GM23338 (cell line): Measurements from ENCODE around the gene SELENOV. TPM values are rescaled to one million over a fixed set of nuclear protein-coding genes. Genes with fewer than 3 reads are reported as not detected.

Experiments used
- ATAC-seq: fragments of 200-7000 bp; cut with Tn5 transposase; 3 replicates; pipeline ENCODE4 v1.9.1; 2020
- DNase-seq: peaks from one replicate; pipeline ENCODE4 v3.0.0-alpha.2; 2015; ENCODE audit warnings: low spot score
- H2AFZ ChIP-seq: fragments of 200-600 bp; sonication (generic); 2 replicates; pipeline ENCODE4 v1.8.0; 2016; ENCODE audit warnings: antibody characterized with exemption, mild to moderate bottlenecking, moderate library complexity
- H3F3A ChIP-seq: fragments of 200-600 bp; sonication (generic); replicated peaks from 2 replicates; pipeline ENCODE4 v1.8.0; 2017; ENCODE audit warnings: antibody characterized with exemption, mixed run types, low read depth
- H3K27ac ChIP-seq: fragments of 200-600 bp; sonication (generic); 2 replicates; pipeline ENCODE4 v1.6.1; 2016; ENCODE audit warnings: low read depth
- H3K27me3 ChIP-seq: fragments of 200-600 bp; sonication (generic); 2 replicates; pipeline ENCODE4 v1.8.0; 2016; ENCODE audit warnings: mild to moderate bottlenecking, mixed run types, moderate library complexity; ENCODE audit not compliant: insufficient read depth
- H3K36me3 ChIP-seq: fragments of 200-600 bp; sonication (generic); 2 replicates; pipeline ENCODE4 v1.8.0; 2016; ENCODE audit warnings: mild to moderate bottlenecking; ENCODE audit not compliant: insufficient read depth
- H3K4me1 ChIP-seq: fragments of 200-600 bp; sonication (generic); 2 replicates; pipeline ENCODE4 v1.8.0; 2016; ENCODE audit warnings: mild to moderate bottlenecking, moderate library complexity; ENCODE audit not compliant: insufficient read depth
- H3K4me2 ChIP-seq: fragments of 200-600 bp; sonication (generic); 2 replicates; pipeline ENCODE4 v1.7.1; 2017; ENCODE audit warnings: mixed run types
- H3K4me3 ChIP-seq: fragments of 200-600 bp; sonication (generic); 2 replicates; pipeline ENCODE4 v1.6.1; 2016; ENCODE audit warnings: mixed run types
- H3K79me2 ChIP-seq: fragments of 200-600 bp; sonication (generic); replicated peaks from 2 replicates; pipeline ENCODE4 v1.8.0; 2017; ENCODE audit warnings: mild to moderate bottlenecking; ENCODE audit not compliant: insufficient read depth
- H3K9me2 ChIP-seq: fragments of 200-600 bp; sonication (generic); 2 replicates; pipeline ENCODE4 v1.8.0; 2017; ENCODE audit not compliant: insufficient read depth
- H4K20me1 ChIP-seq: fragments of 200-600 bp; sonication (generic); replicated peaks from 2 replicates; pipeline ENCODE4 v1.8.0; 2017; ENCODE audit warnings: mild to moderate bottlenecking; ENCODE audit not compliant: insufficient read depth
- H3K27ac Mint-ChIP-seq: 2 replicates; pipeline ENCODE4 v1.8.0; 2020; ENCODE audit warnings: inconsistent platforms, mild to moderate bottlenecking, moderate library complexity, mixed read lengths
- H3K27me3 Mint-ChIP-seq: 3 replicates; pipeline ENCODE4 v1.8.0; 2022; ENCODE audit warnings: low read depth, mild to moderate bottlenecking, moderate library complexity, mixed read lengths, inconsistent platforms; ENCODE audit not compliant: insufficient read depth, poor library complexity
- H3K36me3 Mint-ChIP-seq: 3 replicates; pipeline ENCODE4 v1.8.0; 2021; ENCODE audit warnings: low read depth, mild to moderate bottlenecking, inconsistent platforms, moderate library complexity, mixed read lengths
- H3K4me1 Mint-ChIP-seq: 3 replicates; pipeline ENCODE4 v1.8.0; 2020; ENCODE audit warnings: mild to moderate bottlenecking, inconsistent platforms, mixed read lengths
- H3K4me3 Mint-ChIP-seq: 3 replicates; pipeline ENCODE4 v1.8.0; 2021; ENCODE audit warnings: moderate library complexity, mild to moderate bottlenecking, inconsistent platforms, mixed read lengths
- H3K9me3 Mint-ChIP-seq: 3 replicates; pipeline ENCODE4 v1.8.0; 2020; ENCODE audit warnings: moderate library complexity, mild to moderate bottlenecking, inconsistent platforms, mixed read lengths
- CREB1 ChIP-seq: fragments of 250-450 bp; sonication (Bioruptor Pico); IDR thresholded peaks from 2 replicates; pipeline ENCODE4 v1.5.0; 2020; ENCODE audit warnings: low read depth, mild to moderate bottlenecking, moderate library complexity
- EZH2phosphoT487 ChIP-seq: fragments of 200-600 bp; sonication (generic); IDR thresholded peaks from one replicate; pipeline ENCODE4 v1.8.1; 2018; ENCODE audit warnings: antibody characterized with exemption; ENCODE audit not compliant: unreplicated experiment
- NANOG ChIP-seq: IDR thresholded peaks from 2 replicates; pipeline ENCODE4 v1.6.1; 2016; ENCODE audit warnings: antibody characterized with exemption, borderline replicate concordance
- POLR2AphosphoS5 ChIP-seq: IDR thresholded peaks from 2 replicates; pipeline ENCODE4 v1.6.1; 2016; ENCODE audit warnings: antibody characterized with exemption, low read depth
- REST ChIP-seq: IDR thresholded peaks from one replicate; pipeline ENCODE4 v1.6.1; 2018; ENCODE audit warnings: antibody characterized with exemption; ENCODE audit not compliant: unreplicated experiment
- STAT1 ChIP-seq: IDR thresholded peaks from one replicate; pipeline ENCODE4 v1.6.1; 2016; ENCODE audit warnings: antibody characterized with exemption; ENCODE audit not compliant: unreplicated experiment
- ZNF114 ChIP-seq: fragments of 250-450 bp; sonication (Bioruptor Pico); IDR thresholded peaks from 2 replicates; pipeline ENCODE4 v1.5.0; 2020; ENCODE audit warnings: mild to moderate bottlenecking, moderate library complexity
- ZNF331 ChIP-seq: fragments of 250-450 bp; sonication (Bioruptor Pico); IDR thresholded peaks from 2 replicates; pipeline ENCODE4 v1.5.0; 2020; ENCODE audit warnings: low read depth, mild to moderate bottlenecking, moderate library complexity
- polyA plus RNA-seq: library from polyadenylated mRNA; unstranded; fragments of >200 nt; fragmentation: Nextera tagmentation; extraction: Ambion mirVana; gene quantifications from 2 replicates; pipeline ENCODE4 v1.2.1, GENCODE V29; 2016
- total RNA-seq: library from RNA; depleted of rRNA; stranded (reverse); fragments of >200 nt; shearing (Covaris generic); gene quantifications from 2 replicates; pipeline ENCODE4 v1.2.3, GENCODE V29; 2014
- TF ChIP-seq, protein P1 (sequence below), 2 experiments: fragments of 200-600 bp in 1 of 2; sonication (generic) in 1 of 2; conservative IDR thresholded peaks; 2 replicates each; pipeline versions ENCODE4 v1.5.1 to v1.6.1; 2016 to 2017; ENCODE audit warnings: antibody characterized with exemption in 2 of 2, low read depth in 2 of 2, mild to moderate bottlenecking in 2 of 2, moderate library complexity in 1 of 2
- TF ChIP-seq, protein P2 (sequence below): fragments of 250-450 bp; sonication (Bioruptor Pico); IDR thresholded peaks from 2 replicates; pipeline ENCODE4 v1.5.0; 2020; ENCODE audit warnings: mild to moderate bottlenecking, moderate library complexity
- TF ChIP-seq, protein P3 (sequence below): IDR thresholded peaks from 2 replicates; pipeline ENCODE4 v1.6.1; 2016; ENCODE audit warnings: antibody characterized with exemption

SELENOV gene
- total and polyA plus RNA-seq, 2 experiments from 2014 or later = 8.0 to 8.7 TPM

- TF ChIP-seq, protein P1, sequence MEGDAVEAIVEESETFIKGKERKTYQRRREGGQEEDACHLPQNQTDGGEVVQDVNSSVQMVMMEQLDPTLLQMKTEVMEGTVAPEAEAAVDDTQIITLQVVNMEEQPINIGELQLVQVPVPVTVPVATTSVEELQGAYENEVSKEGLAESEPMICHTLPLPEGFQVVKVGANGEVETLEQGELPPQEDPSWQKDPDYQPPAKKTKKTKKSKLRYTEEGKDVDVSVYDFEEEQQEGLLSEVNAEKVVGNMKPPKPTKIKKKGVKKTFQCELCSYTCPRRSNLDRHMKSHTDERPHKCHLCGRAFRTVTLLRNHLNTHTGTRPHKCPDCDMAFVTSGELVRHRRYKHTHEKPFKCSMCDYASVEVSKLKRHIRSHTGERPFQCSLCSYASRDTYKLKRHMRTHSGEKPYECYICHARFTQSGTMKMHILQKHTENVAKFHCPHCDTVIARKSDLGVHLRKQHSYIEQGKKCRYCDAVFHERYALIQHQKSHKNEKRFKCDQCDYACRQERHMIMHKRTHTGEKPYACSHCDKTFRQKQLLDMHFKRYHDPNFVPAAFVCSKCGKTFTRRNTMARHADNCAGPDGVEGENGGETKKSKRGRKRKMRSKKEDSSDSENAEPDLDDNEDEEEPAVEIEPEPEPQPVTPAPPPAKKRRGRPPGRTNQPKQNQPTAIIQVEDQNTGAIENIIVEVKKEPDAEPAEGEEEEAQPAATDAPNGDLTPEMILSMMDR (conservative IDR thresholded peaks at IDR 0.05; ENCODE audit: low read depth in 2 of 2) = no peak
Measured at GRCh38 chr19:39500543-39500942, 14.4 kb upstream of the SELENOV start (continued).

- H3K4me2 ChIP-seq = no peak overlapping the region
- no peak overlapping the region for H3K4me3 ChIP-seq
- H3K4me1 ChIP-seq = peaks cover 11% of the 10 kb centered on the region; the same call in 1 of the 2 replicates
- ATAC-seq (no peak), DNase-seq (no peak)
- H3K27me3 ChIP-seq = peaks cover 94% of the 10 kb centered on the region
- Mint-ChIP-seq H3K27ac (no peak overlapping the region), H3K36me3 (peaks cover 17% of the 10 kb centered on the region), H3K4me1 (peaks cover 15% of the 10 kb centered on the region), H3K9me3 (peaks cover 23% of the 10 kb centered on the region), H3K27me3 (peaks cover 85% of the 10 kb centered on the region), H3K4me3 (no peak overlapping the region)
- H4K20me1 ChIP-seq = no peaks in the 10 kb centered on the region
- H3K79me2 ChIP-seq = no peaks in the 10 kb centered on the region
- H2AFZ ChIP-seq = no peak overlapping the region
- H3K9me2 ChIP-seq = 0 out of 2 replicates have a peak, but pooled peaks cover 7% of the 10 kb centered on the region
- H3F3A ChIP-seq = peaks cover 10% of the 10 kb centered on the region
- H3K27ac ChIP-seq = no peak overlapping the region
- H3K36me3 ChIP-seq = no peaks in the 10 kb centered on the region
- TF ChIP-seq CREB1 (CRISPR knock-in tag) (no peak), ZNF114 (CRISPR knock-in tag) (no peak), REST (no peak), ZNF331 (CRISPR knock-in tag) (no peak), STAT1 (no peak), NANOG (no peak), EZH2phosphoT487 (no peak), POLR2AphosphoS5 (no peak)
- TF ChIP-seq, protein P2, sequence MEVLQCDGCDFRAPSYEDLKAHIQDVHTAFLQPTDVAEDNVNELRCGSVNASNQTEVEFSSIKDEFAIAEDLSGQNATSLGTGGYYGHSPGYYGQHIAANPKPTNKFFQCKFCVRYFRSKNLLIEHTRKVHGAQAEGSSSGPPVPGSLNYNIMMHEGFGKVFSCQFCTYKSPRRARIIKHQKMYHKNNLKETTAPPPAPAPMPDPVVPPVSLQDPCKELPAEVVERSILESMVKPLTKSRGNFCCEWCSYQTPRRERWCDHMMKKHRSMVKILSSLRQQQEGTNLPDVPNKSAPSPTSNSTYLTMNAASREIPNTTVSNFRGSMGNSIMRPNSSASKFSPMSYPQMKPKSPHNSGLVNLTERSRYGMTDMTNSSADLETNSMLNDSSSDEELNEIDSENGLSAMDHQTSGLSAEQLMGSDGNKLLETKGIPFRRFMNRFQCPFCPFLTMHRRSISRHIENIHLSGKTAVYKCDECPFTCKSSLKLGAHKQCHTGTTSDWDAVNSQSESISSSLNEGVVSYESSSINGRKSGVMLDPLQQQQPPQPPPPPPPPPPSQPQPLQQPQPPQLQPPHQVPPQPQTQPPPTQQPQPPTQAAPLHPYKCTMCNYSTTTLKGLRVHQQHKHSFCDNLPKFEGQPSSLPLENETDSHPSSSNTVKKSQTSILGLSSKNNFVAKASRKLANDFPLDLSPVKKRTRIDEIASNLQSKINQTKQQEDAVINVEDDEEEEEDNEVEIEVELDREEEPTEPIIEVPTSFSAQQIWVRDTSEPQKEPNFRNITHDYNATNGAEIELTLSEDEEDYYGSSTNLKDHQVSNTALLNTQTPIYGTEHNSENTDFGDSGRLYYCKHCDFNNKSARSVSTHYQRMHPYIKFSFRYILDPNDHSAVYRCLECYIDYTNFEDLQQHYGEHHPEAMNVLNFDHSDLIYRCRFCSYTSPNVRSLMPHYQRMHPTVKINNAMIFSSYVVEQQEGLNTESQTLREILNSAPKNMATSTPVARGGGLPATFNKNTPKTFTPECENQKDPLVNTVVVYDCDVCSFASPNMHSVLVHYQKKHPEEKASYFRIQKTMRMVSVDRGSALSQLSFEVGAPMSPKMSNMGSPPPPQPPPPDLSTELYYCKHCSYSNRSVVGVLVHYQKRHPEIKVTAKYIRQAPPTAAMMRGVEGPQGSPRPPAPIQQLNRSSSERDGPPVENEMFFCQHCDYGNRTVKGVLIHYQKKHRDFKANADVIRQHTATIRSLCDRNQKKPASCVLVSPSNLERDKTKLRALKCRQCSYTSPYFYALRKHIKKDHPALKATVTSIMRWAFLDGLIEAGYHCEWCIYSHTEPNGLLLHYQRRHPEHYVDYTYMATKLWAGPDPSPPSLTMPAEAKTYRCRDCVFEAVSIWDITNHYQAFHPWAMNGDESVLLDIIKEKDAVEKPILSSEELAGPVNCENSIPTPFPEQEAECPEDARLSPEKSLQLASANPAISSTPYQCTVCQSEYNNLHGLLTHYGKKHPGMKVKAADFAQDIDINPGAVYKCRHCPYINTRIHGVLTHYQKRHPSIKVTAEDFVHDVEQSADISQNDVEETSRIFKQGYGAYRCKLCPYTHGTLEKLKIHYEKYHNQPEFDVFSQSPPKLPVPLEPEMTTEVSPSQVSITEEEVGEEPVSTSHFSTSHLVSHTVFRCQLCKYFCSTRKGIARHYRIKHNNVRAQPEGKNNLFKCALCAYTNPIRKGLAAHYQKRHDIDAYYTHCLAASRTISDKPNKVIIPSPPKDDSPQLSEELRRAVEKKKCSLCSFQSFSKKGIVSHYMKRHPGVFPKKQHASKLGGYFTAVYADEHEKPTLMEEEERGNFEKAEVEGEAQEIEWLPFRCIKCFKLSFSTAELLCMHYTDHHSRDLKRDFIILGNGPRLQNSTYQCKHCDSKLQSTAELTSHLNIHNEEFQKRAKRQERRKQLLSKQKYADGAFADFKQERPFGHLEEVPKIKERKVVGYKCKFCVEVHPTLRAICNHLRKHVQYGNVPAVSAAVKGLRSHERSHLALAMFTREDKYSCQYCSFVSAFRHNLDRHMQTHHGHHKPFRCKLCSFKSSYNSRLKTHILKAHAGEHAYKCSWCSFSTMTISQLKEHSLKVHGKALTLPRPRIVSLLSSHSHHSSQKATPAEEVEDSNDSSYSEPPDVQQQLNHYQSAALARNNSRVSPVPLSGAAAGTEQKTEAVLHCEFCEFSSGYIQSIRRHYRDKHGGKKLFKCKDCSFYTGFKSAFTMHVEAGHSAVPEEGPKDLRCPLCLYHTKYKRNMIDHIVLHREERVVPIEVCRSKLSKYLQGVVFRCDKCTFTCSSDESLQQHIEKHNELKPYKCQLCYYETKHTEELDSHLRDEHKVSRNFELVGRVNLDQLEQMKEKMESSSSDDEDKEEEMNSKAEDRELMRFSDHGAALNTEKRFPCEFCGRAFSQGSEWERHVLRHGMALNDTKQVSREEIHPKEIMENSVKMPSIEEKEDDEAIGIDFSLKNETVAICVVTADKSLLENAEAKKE (CRISPR knock-in tag) = no peak
- TF ChIP-seq, protein P3, sequence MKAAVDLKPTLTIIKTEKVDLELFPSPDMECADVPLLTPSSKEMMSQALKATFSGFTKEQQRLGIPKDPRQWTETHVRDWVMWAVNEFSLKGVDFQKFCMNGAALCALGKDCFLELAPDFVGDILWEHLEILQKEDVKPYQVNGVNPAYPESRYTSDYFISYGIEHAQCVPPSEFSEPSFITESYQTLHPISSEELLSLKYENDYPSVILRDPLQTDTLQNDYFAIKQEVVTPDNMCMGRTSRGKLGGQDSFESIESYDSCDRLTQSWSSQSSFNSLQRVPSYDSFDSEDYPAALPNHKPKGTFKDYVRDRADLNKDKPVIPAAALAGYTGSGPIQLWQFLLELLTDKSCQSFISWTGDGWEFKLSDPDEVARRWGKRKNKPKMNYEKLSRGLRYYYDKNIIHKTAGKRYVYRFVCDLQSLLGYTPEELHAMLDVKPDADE = no peak
Measured at GRCh38 chr19:39501340-39501739, 13.6 kb upstream of the SELENOV start.
